PC-3 (cell line): ENCODE data around the gene SH3RF3. TPM values are rescaled to one million over a fixed set of nuclear protein-coding genes. Genes with fewer than 3 reads are reported as not detected.

Source experiments
- ATAC-seq: fragments of 200-7000 bp; cut with Tn5 transposase; 2 replicates; pipeline ENCODE4 v1.9.1; 2020; ENCODE audit warnings: mild to moderate bottlenecking, moderate library complexity
- BruUV-seq: library from RNA; stranded (reverse); fragments of 400-500 nt; replicated peaks from 2 replicates; lab custom pipeline; 2021; lab: Mats Ljungman, UMichigan
- CTCF ChIA-PET: fragments of 300-600 bp; sonication (Branson Sonifier 250); formaldehyde crosslinking; loops from one replicate; lab custom pipeline; 2022; ENCODE audit warnings: antibody characterized with exemption; lab: Charles Lee
- POLR2A ChIA-PET: fragments of 300-600 bp; sonication (Branson Sonifier 250); formaldehyde crosslinking; loops from one replicate; lab custom pipeline; 2022; ENCODE audit warnings: antibody characterized with exemption; ENCODE audit not compliant: unreplicated experiment; lab: Charles Lee
- DNase-seq: peaks from one replicate; pipeline ENCODE4 v3.0.0-alpha.2; 2015
- H2AFZ ChIP-seq: fragments of 300-600 bp; sonication (generic); 2 replicates; pipeline ENCODE4 v1.6.0; 2016; ENCODE audit warnings: antibody characterized with exemption, low read length
- H3F3A ChIP-seq: fragments of 300-600 bp; sonication (generic); one replicate; pipeline ENCODE4 v1.6.0; 2017; ENCODE audit warnings: antibody characterized with exemption, low read length, control low read depth, mild to moderate bottlenecking; ENCODE audit not compliant: unreplicated experiment
- H3K27ac ChIP-seq: fragments of 300-600 bp; sonication (generic); 2 replicates; pipeline ENCODE4 v1.5.1; 2016; ENCODE audit warnings: mild to moderate bottlenecking, low read length
- H3K27me3 ChIP-seq: fragments of 300-600 bp; sonication (generic); 2 replicates; pipeline ENCODE4 v1.6.1; 2016; ENCODE audit warnings: low read length, mixed read lengths
- H3K36me3 ChIP-seq: fragments of 300-600 bp; sonication (generic); 2 replicates; pipeline ENCODE4 v1.6.1; 2016; ENCODE audit warnings: low read depth, mixed run types, low read length, mixed read lengths
- H3K4me1 ChIP-seq: fragments of 300-600 bp; sonication (generic); 2 replicates; pipeline ENCODE4 v1.5.1; 2016; ENCODE audit warnings: low read length; ENCODE audit not compliant: insufficient read depth
- H3K4me2 ChIP-seq: fragments of 300-600 bp; sonication (generic); 2 replicates; pipeline ENCODE4 v1.6.0; 2016; ENCODE audit warnings: low read length
- H3K4me3 ChIP-seq: fragments of 300-600 bp; sonication (generic); 2 replicates; pipeline ENCODE4 v1.5.1; 2016; ENCODE audit warnings: mild to moderate bottlenecking, low read length, mixed read lengths
- H3K79me2 ChIP-seq: fragments of 300-600 bp; sonication (generic); 2 replicates; pipeline ENCODE4 v1.6.1; 2017; ENCODE audit warnings: low read length, mixed read lengths
- H3K9ac ChIP-seq: fragments of 300-600 bp; sonication (generic); 2 replicates; pipeline ENCODE4 v1.6.0; 2016; ENCODE audit warnings: mild to moderate bottlenecking, low read length
- H3K9me2 ChIP-seq: fragments of 300-600 bp; sonication (generic); replicated peaks from 2 replicates; pipeline ENCODE4 v1.6.1; 2016; ENCODE audit warnings: mixed run types, low read length, mixed read lengths
- H3K9me3 ChIP-seq: fragments of 300-600 bp; sonication (generic); 2 replicates; pipeline ENCODE4 v1.6.1; 2016; ENCODE audit warnings: low read length, mixed read lengths
- H4K20me1 ChIP-seq: fragments of 300-600 bp; sonication (generic); 2 replicates; pipeline ENCODE4 v1.6.1; 2016; ENCODE audit warnings: low read length, mixed read lengths
- EZH2 ChIP-seq: fragments of 300-600 bp; sonication (generic); IDR thresholded peaks from one replicate; pipeline ENCODE4 v1.6.1; 2017; ENCODE audit warnings: antibody characterized with exemption, mild to moderate bottlenecking, low read length; ENCODE audit not compliant: unreplicated experiment
- EZH2phosphoT487 ChIP-seq: fragments of 300-600 bp; sonication (generic); IDR thresholded peaks from 2 replicates; pipeline ENCODE4 v1.6.1; 2018; ENCODE audit warnings: mild to moderate bottlenecking, antibody characterized with exemption, low read length, borderline replicate concordance
- intact Hi-C: fragments of 100-400 bp; cut with micrococcal nuclease; formaldehyde crosslinking; loops from 2 replicates; pipeline ENCODE4 v1.9.0; 2023
- total RNA-seq: library from RNA; depleted of rRNA; stranded (reverse); fragments of >200 nt; gene quantifications from 2 replicates; pipeline ENCODE4 v1.2.3, GENCODE V29; 2014
- TF ChIP-seq, protein P1 (sequence below): fragments of 300-600 bp; sonication (generic); conservative IDR thresholded peaks from 2 replicates; pipeline ENCODE4 v1.5.1; 2017; ENCODE audit warnings: antibody characterized with exemption, low read depth, mild to moderate bottlenecking, low read length

Gene SH3RF3
- total RNA-seq, 1 experiment from 2014 or later = 11.7 TPM

DNA sequence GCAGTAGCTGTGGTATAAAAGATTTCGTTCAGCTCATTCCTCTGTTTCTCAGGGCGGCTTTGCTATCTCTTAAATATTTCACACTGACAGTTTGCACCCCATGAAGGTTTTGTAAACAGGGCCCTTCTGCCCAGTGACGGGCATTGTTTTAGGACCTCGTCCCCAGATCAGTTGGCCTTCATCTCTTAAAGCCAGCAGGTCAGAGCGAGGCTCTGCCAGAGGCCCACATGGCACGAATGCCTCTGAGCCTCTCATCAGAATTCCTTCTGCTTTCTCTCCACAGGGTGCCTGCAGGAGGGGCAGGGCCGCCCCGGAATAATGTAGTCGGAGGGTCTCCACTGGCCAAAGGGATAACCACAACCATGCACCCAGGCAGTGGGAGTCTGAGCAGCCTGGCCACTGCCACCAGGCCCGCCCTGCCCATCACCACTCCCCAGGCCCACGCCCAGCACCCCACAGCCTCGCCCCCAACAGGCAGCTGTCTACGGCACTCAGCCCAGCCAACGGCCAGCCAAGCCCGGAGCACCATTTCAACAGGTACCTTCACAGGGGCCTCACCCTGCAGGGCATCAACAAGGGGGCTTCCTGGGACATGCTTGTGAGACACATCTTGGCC is 307.7 kb downstream of the SH3RF3 start:
- no TSS peak for BruUV-seq
- Histone ChIP-seq H3K27ac (no peak overlapping the region), H3K9me2 (no peaks in the 10 kb centered on the region), H2AFZ (no peak overlapping the region), H3K79me2 (no peaks in the 10 kb centered on the region), H4K20me1 (no peaks in the 10 kb centered on the region), H3K36me3 (peaks cover 21% of the 10 kb centered on the region), H3K4me2 (no peak overlapping the region), H3K27me3 (no peaks in the 10 kb centered on the region), H3K4me1 (no peaks in the 10 kb centered on the region), H3K9me3 (0 out of 2 replicates have a peak, but pooled peaks cover 10% of the 10 kb centered on the region), H3F3A (no peaks in the 10 kb centered on the region), H3K9ac (no peak overlapping the region), H3K4me3 (no peak overlapping the region)
- no peak for ATAC-seq
- intact Hi-C loops = no loop called here
- CTCF ChIA-PET = no interaction called here
- POLR2A ChIA-PET = no interaction called here
- TF ChIP-seq, protein P1, sequence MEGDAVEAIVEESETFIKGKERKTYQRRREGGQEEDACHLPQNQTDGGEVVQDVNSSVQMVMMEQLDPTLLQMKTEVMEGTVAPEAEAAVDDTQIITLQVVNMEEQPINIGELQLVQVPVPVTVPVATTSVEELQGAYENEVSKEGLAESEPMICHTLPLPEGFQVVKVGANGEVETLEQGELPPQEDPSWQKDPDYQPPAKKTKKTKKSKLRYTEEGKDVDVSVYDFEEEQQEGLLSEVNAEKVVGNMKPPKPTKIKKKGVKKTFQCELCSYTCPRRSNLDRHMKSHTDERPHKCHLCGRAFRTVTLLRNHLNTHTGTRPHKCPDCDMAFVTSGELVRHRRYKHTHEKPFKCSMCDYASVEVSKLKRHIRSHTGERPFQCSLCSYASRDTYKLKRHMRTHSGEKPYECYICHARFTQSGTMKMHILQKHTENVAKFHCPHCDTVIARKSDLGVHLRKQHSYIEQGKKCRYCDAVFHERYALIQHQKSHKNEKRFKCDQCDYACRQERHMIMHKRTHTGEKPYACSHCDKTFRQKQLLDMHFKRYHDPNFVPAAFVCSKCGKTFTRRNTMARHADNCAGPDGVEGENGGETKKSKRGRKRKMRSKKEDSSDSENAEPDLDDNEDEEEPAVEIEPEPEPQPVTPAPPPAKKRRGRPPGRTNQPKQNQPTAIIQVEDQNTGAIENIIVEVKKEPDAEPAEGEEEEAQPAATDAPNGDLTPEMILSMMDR = no peak
- TF ChIP-seq EZH2 (no peak), EZH2phosphoT487 (no peak)
- DNase-seq = no peak

DNA sequence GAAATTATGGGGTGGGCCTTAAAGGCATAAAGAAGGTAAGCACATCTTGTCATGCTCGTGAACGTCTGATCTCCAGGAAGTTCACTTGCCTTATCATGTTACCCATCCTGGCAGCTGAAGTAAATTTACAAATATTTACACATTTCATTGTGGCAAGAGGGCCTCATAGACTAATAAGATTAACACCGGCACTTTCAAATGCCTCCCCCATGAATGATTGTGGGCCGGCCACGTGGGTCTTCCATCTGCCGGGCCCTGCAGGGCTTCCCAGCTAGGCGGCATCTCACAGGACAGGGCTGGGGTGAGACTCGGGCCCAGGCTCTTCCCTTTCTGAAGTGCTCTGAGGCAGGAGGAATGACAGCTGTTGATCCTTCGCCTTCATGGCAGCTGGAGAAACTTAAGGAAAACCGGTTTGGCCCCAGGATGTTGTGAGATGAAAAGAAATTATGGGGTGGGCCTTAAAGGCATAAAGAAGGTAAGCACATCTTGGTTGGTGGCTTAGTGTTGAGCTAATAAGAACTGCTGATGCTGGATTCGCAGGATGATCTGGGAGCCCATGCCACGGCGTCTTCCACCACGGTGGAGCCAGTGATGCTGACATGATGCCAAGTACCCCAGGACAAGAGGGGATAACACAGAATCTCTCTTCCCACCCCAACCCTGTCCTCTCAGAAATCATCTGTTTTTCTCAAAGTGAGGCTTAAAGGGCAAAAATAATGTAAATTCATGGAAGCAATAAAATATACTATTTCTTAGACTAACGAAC is 308.5 kb downstream of the SH3RF3 start:
- intact Hi-C loops = no loop called here
- no peaks in the 10 kb centered on the region for H3F3A ChIP-seq
- H3K4me3 ChIP-seq = no peak overlapping the region
- ChIA-PET CTCF (no interaction called here), POLR2A (no interaction called here)
- H3K36me3 ChIP-seq = peaks cover 23% of the 10 kb centered on the region
- H3K27ac ChIP-seq = no peak overlapping the region
- TF ChIP-seq, protein P1 = no peak
- no peak for TF ChIP-seq EZH2
- no peak for TF ChIP-seq EZH2phosphoT487
- H4K20me1 ChIP-seq = no peaks in the 10 kb centered on the region
- 0 out of 2 replicates have a peak, but pooled peaks cover 11% of the 10 kb centered on the region for H3K9me3 ChIP-seq
- H3K9ac ChIP-seq = no peak overlapping the region
- no peak for DNase-seq
- H3K79me2 ChIP-seq = no peaks in the 10 kb centered on the region
- H2AFZ ChIP-seq = no peak overlapping the region
- no peaks in the 10 kb centered on the region for H3K27me3 ChIP-seq
- H3K4me1 ChIP-seq = no peaks in the 10 kb centered on the region
- no TSS peak for BruUV-seq
- H3K9me2 ChIP-seq = no peaks in the 10 kb centered on the region
- H3K4me2 ChIP-seq = no peak overlapping the region
- no peak for ATAC-seq

DNA sequence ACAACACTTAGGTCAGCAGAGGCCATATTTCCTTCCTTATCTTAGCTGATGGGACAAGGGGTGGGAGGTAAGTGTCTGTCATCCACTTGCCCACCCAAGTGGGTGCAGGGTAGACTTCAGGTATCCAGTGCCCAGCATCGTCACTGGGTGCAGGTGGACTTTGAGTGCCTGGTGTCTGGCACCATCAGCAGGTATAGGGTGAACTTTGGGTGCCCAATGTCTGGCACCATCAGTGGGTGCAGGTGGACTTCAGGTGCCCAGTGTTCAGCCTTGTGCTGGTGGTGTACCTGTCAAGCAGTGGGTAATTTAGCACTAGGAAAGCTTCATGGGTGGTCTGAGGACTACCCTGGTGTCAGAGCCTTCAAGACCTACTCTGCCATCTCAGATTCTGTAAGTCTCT is 309.1 kb downstream of the SH3RF3 start:
- Histone ChIP-seq H3K27me3 (no peaks in the 10 kb centered on the region), H3K79me2 (no peaks in the 10 kb centered on the region), H3K9me2 (no peaks in the 10 kb centered on the region), H3K36me3 (peaks cover 29% of the 10 kb centered on the region), H3K4me3 (no peak overlapping the region), H3K4me2 (no peak overlapping the region), H4K20me1 (no peaks in the 10 kb centered on the region), H3K9ac (no peak overlapping the region), H3F3A (no peaks in the 10 kb centered on the region), H3K27ac (no peak overlapping the region), H2AFZ (no peak overlapping the region), H3K4me1 (no peaks in the 10 kb centered on the region), H3K9me3 (peaks cover 18% of the 10 kb centered on the region; the same call in 1 of the 2 replicates)
- ATAC-seq = no peak
- TF ChIP-seq, protein P1 = no peak
- TF ChIP-seq EZH2phosphoT487 (no peak), EZH2 (no peak)
- intact Hi-C loops = no loop called here
- no TSS peak for BruUV-seq
- no peak for DNase-seq
- ChIA-PET CTCF (no interaction called here), POLR2A (no interaction called here)
